Loucy (cell line): ENCODE results near the gene MED8.

Experiments
- H2AFZ ChIP-seq: fragments of 200-600 bp; sonication (generic); 2 replicates; pipeline ENCODE4 v1.6.0; 2016; ENCODE audit warnings: antibody characterized with exemption, mild to moderate bottlenecking, low read length, moderate library complexity
- H3F3A ChIP-seq: fragments of 200-600 bp; 2 replicates; pipeline ENCODE4 v1.6.0; 2016; ENCODE audit warnings: antibody characterized with exemption, low read depth, mild to moderate bottlenecking
- H3K27me3 ChIP-seq: fragments of 200-600 bp; sonication (generic); 2 replicates; pipeline ENCODE4 v1.6.1; 2014; ENCODE audit warnings: low read length, mild to moderate bottlenecking; ENCODE audit not compliant: insufficient read depth, poor library complexity, severe bottlenecking
- H3K36me3 ChIP-seq: fragments of 200-600 bp; sonication (generic); 2 replicates; pipeline ENCODE4 v1.6.1; 2016; ENCODE audit warnings: low read length; ENCODE audit not compliant: insufficient read depth
- H3K4me1 ChIP-seq: fragments of 200-600 bp; sonication (generic); 2 replicates; pipeline ENCODE4 v1.5.1; 2014; ENCODE audit warnings: low read length, mild to moderate bottlenecking; ENCODE audit not compliant: insufficient read depth, poor library complexity, severe bottlenecking
- H3K4me2 ChIP-seq: fragments of 200-600 bp; sonication (generic); 2 replicates; pipeline ENCODE4 v1.6.0; 2014; ENCODE audit warnings: antibody characterized with exemption, low read length, low read depth, mild to moderate bottlenecking; ENCODE audit not compliant: poor library complexity, severe bottlenecking
- H3K4me3 ChIP-seq: fragments of 200-600 bp; sonication (generic); 2 replicates; pipeline ENCODE4 v1.5.1; 2014; ENCODE audit warnings: low read length, mild to moderate bottlenecking, mixed read lengths; ENCODE audit not compliant: poor library complexity, severe bottlenecking
- H3K79me2 ChIP-seq: fragments of 200-600 bp; sonication (generic); 2 replicates; pipeline ENCODE4 v1.6.1; 2014; ENCODE audit warnings: low read length; ENCODE audit not compliant: insufficient read depth
- H3K9ac ChIP-seq: fragments of 200-600 bp; sonication (generic); 2 replicates; pipeline ENCODE4 v1.6.0; 2014; ENCODE audit warnings: mild to moderate bottlenecking, low read depth, low read length, moderate library complexity; ENCODE audit not compliant: poor library complexity, severe bottlenecking
- H3K9me2 ChIP-seq: fragments of 200-600 bp; sonication (generic); replicated peaks from 2 replicates; pipeline ENCODE4 v1.6.1; 2016; ENCODE audit warnings: low read depth, low read length, mixed read lengths
- H3K9me3 ChIP-seq: fragments of 200-600 bp; sonication (generic); 2 replicates; pipeline ENCODE4 v1.6.1; 2014; ENCODE audit warnings: mild to moderate bottlenecking, antibody characterized with exemption, low read length, low read depth; ENCODE audit not compliant: insufficient read depth
- H4K20me1 ChIP-seq: fragments of 200-600 bp; sonication (generic); 2 replicates; pipeline ENCODE4 v1.6.0; 2014; ENCODE audit warnings: antibody characterized with exemption, low read length, mild to moderate bottlenecking; ENCODE audit not compliant: insufficient read depth, poor library complexity, severe bottlenecking
- EZH2phosphoT487 ChIP-seq: fragments of 200-600 bp; IDR thresholded peaks from 2 replicates; pipeline ENCODE4 v1.6.1; 2018; ENCODE audit warnings: antibody characterized with exemption, mild to moderate bottlenecking, moderate library complexity, borderline replicate concordance
- TF ChIP-seq, protein P1 (sequence below): fragments of 200-600 bp; sonication (generic); conservative IDR thresholded peaks from 2 replicates; pipeline ENCODE4 v1.5.1; 2014; ENCODE audit warnings: mild to moderate bottlenecking, antibody characterized with exemption, low read length

Gene MED8, protein sequence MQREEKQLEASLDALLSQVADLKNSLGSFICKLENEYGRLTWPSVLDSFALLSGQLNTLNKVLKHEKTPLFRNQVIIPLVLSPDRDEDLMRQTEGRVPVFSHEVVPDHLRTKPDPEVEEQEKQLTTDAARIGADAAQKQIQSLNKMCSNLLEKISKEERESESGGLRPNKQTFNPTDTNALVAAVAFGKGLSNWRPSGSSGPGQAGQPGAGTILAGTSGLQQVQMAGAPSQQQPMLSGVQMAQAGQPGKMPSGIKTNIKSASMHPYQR

DNA sequence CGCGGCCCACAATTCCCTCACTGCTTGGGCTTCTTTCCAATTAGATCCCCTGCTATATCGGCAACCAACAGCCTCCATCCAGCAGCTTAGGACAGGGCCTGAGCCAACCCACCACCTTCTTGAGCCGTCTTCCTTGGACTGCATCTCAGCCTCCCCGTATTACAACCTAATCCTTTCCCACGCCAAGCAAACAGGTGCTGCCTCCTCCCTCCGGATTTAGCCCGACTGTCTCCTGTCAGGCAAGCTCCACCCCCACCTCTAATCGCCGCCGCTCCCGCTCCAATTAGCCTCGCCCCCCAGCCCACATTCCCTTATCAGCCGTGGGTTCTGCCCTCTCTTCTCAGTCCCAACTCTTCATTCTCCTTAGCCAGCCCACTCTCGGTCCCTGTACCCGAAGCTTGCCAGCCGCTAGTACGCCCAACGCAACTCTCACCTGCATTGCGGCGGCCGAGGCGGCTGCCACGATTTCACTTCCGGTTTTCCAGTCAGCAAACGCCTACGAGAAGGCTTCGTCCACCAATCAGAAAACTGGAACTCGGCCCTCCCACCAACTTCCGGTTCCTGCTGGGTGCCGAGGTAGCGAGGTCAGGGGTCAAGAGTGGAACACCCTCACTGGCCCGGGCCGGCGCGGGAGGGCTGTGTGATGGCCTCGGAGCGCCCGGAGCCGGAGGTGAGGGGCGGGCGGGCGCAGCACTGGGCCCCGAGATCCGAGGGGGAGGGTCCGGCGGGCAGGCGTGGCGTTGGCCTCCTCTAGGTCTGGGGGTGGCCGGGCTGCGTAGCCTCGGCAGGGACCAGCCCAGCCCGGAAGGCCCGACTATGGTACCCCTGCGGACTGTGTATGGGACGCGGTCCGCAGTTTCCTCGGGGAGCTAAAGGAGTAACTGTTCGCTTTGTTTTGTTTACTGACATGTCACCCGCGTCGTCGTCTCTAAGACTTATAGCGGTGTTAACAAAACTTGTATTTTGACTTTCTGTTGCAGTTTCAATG is at the start of gene MED8, which contains the start of gene SZT2:
MED8 (minus strand) TSS at position 475 of the 988 bp plus-strand sequence; CDS start at position 439, 36 bp downstream.
SZT2 (plus strand) TSS at position 574 of the 988 bp plus-strand sequence; CDS start at position 644, 70 bp downstream.
- Histone ChIP-seq H3K4me1 (peaks cover 25% of the 10 kb centered on the region), H3K79me2 (peaks cover 41% of the 10 kb centered on the region)

DNA sequence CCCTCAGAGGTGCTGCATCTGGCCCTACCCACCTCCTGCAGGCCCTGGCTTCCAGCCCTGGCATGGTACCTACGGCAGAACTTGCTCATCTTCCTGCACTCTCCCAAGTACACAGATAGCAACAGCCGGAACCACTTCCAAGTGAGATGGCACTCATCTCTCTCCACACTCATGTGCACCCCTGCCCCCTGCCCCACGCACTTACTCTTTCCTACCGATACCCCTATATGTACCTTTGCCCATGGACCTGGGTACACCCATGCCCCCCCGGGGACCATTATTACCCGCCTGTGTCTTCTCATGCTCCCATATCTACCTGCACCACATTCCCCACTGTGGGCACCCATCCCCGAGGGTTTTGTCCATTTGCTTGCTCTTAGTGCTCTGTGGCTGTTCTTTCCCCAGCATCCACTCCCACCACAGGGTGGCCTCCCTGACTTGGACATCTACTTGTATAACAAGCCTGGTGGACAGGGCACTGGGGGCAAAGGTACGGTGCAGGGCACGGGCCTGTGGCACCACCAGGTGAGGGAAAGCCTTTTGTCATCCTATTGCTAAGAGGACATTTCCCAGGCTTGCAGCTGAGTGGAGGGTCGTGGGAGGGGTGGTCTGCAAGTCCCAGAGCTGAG is 49.5 kb upstream of the MED8 start:
- H3K4me1 ChIP-seq, result no peaks in the 10 kb centered on the region
- H3K9me2 ChIP-seq, result no peaks in the 10 kb centered on the region
- no peaks in the 10 kb centered on the region for H3K79me2 ChIP-seq
- no peak overlapping the region for H3K4me2 ChIP-seq
- H3K9me3 ChIP-seq, result no peaks in the 10 kb centered on the region
- H2AFZ ChIP-seq, result no peak overlapping the region
- TF ChIP-seq, protein P1, sequence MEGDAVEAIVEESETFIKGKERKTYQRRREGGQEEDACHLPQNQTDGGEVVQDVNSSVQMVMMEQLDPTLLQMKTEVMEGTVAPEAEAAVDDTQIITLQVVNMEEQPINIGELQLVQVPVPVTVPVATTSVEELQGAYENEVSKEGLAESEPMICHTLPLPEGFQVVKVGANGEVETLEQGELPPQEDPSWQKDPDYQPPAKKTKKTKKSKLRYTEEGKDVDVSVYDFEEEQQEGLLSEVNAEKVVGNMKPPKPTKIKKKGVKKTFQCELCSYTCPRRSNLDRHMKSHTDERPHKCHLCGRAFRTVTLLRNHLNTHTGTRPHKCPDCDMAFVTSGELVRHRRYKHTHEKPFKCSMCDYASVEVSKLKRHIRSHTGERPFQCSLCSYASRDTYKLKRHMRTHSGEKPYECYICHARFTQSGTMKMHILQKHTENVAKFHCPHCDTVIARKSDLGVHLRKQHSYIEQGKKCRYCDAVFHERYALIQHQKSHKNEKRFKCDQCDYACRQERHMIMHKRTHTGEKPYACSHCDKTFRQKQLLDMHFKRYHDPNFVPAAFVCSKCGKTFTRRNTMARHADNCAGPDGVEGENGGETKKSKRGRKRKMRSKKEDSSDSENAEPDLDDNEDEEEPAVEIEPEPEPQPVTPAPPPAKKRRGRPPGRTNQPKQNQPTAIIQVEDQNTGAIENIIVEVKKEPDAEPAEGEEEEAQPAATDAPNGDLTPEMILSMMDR, result no peak
- TF ChIP-seq EZH2phosphoT487, result no peak
- H3K9ac ChIP-seq, result no peak overlapping the region
- no peak overlapping the region for H3K4me3 ChIP-seq
- H4K20me1 ChIP-seq, result no peaks in the 10 kb centered on the region
- no peaks in the 10 kb centered on the region for H3K27me3 ChIP-seq
- H3F3A ChIP-seq, result no peaks in the 10 kb centered on the region
- H3K36me3 ChIP-seq, result peaks cover 9% of the 10 kb centered on the region; the same call in 1 of the 2 replicates

More for the DNA sequence above, at the start of gene MED8, which contains the start of gene SZT2:
- H3K27me3 ChIP-seq, result no peaks in the 10 kb centered on the region
- H3K4me3 ChIP-seq, result peak within 1 kb of the TSS; percentile 85
- peak within 1 kb of the TSS; percentile 93 for H3K9ac ChIP-seq
- no peaks in the 10 kb centered on the region for H3K9me3 ChIP-seq
- no peaks in the 10 kb centered on the region for H3F3A ChIP-seq
- no peaks in the 10 kb centered on the region for H3K9me2 ChIP-seq
- peaks cover 24% of the 10 kb centered on the region; the same call in 1 of the 2 replicates for H3K36me3 ChIP-seq
- TF ChIP-seq EZH2phosphoT487, result no peak
- TF ChIP-seq, protein P1, result no peak
- peak within 1 kb of the TSS; percentile 81 for H2AFZ ChIP-seq
- H4K20me1 ChIP-seq, result peaks cover 10% of the 10 kb centered on the region
- H3K4me2 ChIP-seq, result peak within 1 kb of the TSS; percentile 91

DNA sequence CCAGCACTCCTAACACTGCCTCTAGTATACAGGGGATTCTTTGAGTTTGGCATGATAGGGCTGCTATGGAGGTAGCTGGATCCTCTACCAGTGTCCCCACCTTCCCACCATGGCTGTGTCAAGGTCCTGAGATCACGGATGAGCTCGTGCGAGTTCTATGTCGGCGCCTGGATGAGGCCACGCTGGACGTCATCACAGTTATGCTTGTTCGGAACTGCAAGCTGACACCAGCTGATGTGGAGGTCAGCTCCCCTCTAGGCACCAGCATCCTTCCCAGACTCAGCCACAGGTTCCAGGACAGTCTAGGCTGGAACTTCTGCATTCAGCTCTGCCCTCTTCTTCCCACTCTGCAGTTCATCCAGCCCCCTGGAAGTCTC is 49.0 kb upstream of the MED8 start:
- no peaks in the 10 kb centered on the region for H3F3A ChIP-seq
- no peak overlapping the region for H3K4me2 ChIP-seq
- H3K4me1 ChIP-seq, result no peaks in the 10 kb centered on the region
- no peak overlapping the region for H3K9ac ChIP-seq
- no peaks in the 10 kb centered on the region for H3K9me2 ChIP-seq
- H3K9me3 ChIP-seq, result no peaks in the 10 kb centered on the region
- no peaks in the 10 kb centered on the region for H4K20me1 ChIP-seq
- no peak overlapping the region for H3K4me3 ChIP-seq
- no peak for TF ChIP-seq EZH2phosphoT487
- TF ChIP-seq, protein P1, result no peak
- no peaks in the 10 kb centered on the region for H3K79me2 ChIP-seq
- H2AFZ ChIP-seq, result no peak overlapping the region
- H3K36me3 ChIP-seq, result peaks cover 14% of the 10 kb centered on the region; the same call in 1 of the 2 replicates
- no peaks in the 10 kb centered on the region for H3K27me3 ChIP-seq
